ENCODE results near the gene INPP4A.
"Not testable (repeated sequence)": the region's sequence is repeated elsewhere in the genome, so short reads cannot be mapped to it uniquely, and the experiment has no call there.

INPP4A gene

GRCh38 chr2:98444436-98445176, at the start of gene INPP4A:
INPP4A (plus strand) TSS chr2:98444858; CDS start chr2:98520049, 75,191 bp downstream.
- no peak for DNase-seq

- DNase-seq = no peak
These were observed 48.7 kb upstream of the INPP4A start for GRCh38 chr2:98395977-98396376.

GRCh38 chr2:98396745-98397355, 47.8 kb upstream of the INPP4A start:
- no peak for DNase-seq

GRCh38 chr2:98399140-98399539, 45.5 kb upstream of the INPP4A start:
- DNase-seq = no peak

GRCh38 chr2:98403878-98404277, 40.8 kb upstream of the INPP4A start:
- DNase-seq = no peak

GRCh38 chr2:98404556-98405250, 40.0 kb upstream of the INPP4A start:
- no peak for DNase-seq

GRCh38 chr2:98405301-98405700, 39.4 kb upstream of the INPP4A start:
- no peak for DNase-seq

GRCh38 chr2:98408155-98408554, 36.5 kb upstream of the INPP4A start:
- no peak for DNase-seq

GRCh38 chr2:98412751-98413458, 31.8 kb upstream of the INPP4A start:
- DNase-seq = no peak

- DNase-seq = not testable (repeated sequence)
These were observed 30.4 kb upstream of the INPP4A start for GRCh38 chr2:98414246-98414645.

- DNase-seq = not testable (repeated sequence)
These were observed 28.9 kb upstream of the INPP4A start for GRCh38 chr2:98415719-98416248.

GRCh38 chr2:98416383-98417159, 28.1 kb upstream of the INPP4A start:
- no peak for DNase-seq

GRCh38 chr2:98419544-98419943, 25.1 kb upstream of the INPP4A start:
- no peak for DNase-seq

GRCh38 chr2:98419977-98420725, 24.5 kb upstream of the INPP4A start:
- DNase-seq = no peak

- DNase-seq = no peak
These were observed 22.2 kb upstream of the INPP4A start for GRCh38 chr2:98422449-98422848.

GRCh38 chr2:98426771-98427170, 17.9 kb upstream of the INPP4A start:
- DNase-seq = no peak

GRCh38 chr2:98432145-98432544, 12.5 kb upstream of the INPP4A start:
- no peak for DNase-seq

- no peak for DNase-seq
These were observed 11.2 kb upstream of the INPP4A start for GRCh38 chr2:98433363-98433964.

- DNase-seq = no peak
These were observed 10.2 kb upstream of the INPP4A start for GRCh38 chr2:98434492-98434891.

- DNase-seq = not testable (repeated sequence)
These were observed 9.0 kb upstream of the INPP4A start for GRCh38 chr2:98435670-98436069.

- no peak for DNase-seq
These were observed 7.9 kb upstream of the INPP4A start for GRCh38 chr2:98436734-98437133.

Measured in DMS79 (cell line).